Measurements from ENCODE around the gene PRKAR1B.

Gene PRKAR1B

DNA sequence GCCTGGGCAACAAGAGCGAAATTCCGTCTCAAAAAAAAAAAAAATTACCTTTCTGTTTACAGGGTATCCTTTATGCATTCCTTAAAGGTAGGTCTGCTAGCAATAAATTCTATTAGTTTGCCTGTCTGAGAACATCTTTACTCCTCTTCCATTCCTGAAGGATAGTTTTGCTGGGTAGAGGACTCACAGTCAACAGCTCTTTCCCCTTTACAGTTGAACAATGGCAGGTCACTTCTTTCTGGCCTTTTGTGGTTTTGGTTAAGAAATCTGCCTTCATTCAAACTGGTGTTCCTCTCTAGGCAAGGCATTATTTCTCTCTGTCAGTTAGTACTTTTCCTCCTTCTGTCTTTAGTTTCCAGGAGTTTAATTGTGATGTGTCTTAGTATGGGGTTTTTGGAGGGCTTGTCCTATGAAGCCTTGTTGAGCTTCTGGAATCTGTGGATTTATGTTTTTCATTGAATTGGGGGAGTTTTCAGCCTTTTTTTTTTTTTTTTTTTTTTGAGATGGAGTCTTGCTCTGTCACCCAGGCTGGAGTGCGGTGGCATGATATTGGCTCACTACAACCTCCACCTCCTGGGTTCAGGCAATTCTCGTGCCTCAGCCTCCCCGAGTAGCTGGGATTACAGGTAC, 5.3 kb downstream of the PRKAR1B start:
- no peak for DNase-seq (ENCODE audit: low spot score)

DNA sequence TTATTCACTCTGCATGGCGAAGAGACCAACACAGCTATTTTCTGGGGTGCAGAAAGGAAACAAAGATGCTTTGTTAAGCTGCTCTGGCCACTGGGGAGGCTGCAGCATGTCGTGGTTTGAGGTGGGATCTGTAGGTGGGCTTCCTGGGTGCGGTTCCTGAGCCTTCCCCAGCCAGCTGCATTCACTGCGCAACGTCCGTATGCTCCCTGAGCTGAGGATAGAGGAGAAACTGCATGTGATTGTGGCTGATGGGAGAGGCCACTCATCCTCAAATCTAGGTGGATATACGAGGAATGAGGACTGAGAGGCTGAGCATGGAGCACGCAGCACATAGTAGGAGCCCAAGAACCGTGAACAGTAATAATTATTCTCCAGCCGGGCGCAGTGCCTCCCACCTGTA, 10.4 kb downstream of the PRKAR1B start:
- DNase-seq (ENCODE audit: low spot score): no peak

DNA sequence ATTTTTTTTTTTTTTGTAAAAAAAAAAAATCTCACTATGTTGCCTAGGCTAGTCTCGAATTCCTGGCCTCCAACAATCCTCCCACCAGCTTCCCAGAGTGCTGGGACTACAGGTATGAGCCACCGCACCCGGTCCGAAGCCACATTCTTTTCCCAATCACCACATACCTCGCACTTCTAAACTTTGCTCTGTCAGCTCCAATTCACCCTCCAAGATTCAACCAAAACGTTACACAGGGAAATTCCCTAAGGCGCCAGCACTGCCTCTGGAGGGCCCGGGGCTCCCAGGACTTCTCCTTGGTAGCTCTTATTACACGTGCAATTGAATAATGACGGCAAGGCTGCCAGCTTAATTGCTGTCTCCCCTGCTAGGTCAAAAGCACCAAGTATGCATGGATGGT, 10.9 kb downstream of the PRKAR1B start:
- DNase-seq (ENCODE audit: low spot score): peak; percentile 45

DNA sequence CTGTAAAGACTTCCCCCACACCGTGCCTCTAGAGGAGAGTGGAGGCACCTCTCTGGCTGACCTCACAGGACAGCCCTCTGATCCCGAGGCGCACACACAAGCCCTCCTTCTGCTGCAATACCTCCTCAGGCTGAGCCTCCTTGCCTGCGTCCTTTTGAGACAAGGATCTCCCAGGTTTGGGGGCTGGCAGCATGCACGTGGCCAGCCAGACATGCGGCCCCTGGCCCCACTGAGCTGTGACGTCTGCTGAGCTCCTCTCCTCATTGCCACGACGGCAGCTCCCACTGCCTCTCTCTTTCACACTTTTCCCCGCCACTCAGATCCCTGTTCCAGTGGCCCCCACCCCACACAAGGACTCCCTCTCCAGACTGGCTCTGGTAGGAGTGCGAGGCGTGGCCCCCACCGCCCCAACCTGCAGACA, 12.8 kb downstream of the PRKAR1B start:
- DNase-seq (ENCODE audit: low spot score): no peak

DNA sequence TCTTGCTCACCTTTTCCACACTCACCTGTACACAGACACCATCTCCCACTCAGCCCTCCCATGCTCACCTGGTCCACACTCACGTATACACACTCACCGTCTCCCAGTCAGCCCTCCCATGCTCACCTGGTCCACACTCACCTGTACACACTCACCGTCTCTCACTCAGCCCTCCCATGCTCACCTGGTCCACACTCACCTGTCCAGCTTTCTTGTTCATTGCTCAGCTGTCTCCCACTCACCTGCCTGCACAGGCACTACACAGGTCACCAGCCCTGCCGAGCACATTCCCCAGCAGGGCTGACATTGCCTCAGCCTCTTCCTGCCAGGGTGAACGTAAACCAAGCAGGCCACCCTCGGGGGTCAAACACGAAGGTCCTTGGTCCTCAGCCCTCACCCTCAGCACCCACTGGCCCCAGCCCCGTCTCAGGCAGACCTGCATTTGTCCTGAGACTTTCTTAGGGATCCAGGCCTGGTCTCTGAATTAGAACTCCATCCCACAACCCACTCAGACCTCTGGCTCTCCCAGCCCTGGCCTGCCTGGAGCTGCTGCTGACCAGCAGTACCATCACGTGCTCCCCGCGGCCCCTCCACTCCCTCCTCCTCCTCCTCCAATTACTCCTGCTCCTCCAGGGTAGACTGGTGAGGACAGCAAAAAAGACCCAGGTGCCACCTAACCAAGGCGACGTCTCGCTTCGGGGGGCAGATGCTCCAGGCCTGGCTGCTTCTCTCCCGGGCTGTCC, 13.4 kb downstream of the PRKAR1B start:
- DNase-seq (ENCODE audit: low spot score): no peak

DNA sequence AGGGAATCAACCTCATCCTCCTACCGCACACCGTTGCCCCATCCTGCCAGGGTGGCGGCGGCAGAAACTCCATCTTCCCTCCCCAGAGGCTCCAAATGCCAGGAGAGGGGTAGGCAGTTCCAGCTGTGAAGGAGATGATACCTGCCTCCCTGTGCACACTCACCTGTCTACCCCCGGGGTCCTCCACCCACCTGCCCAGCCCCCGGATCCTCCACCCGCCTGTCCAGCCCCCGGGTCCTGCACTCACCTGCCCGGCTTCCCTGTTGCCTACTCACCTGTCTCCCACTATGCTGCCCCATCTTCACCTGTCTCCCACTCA, 14.0 kb downstream of the PRKAR1B start:
- no peak for DNase-seq (ENCODE audit: low spot score)

DNA sequence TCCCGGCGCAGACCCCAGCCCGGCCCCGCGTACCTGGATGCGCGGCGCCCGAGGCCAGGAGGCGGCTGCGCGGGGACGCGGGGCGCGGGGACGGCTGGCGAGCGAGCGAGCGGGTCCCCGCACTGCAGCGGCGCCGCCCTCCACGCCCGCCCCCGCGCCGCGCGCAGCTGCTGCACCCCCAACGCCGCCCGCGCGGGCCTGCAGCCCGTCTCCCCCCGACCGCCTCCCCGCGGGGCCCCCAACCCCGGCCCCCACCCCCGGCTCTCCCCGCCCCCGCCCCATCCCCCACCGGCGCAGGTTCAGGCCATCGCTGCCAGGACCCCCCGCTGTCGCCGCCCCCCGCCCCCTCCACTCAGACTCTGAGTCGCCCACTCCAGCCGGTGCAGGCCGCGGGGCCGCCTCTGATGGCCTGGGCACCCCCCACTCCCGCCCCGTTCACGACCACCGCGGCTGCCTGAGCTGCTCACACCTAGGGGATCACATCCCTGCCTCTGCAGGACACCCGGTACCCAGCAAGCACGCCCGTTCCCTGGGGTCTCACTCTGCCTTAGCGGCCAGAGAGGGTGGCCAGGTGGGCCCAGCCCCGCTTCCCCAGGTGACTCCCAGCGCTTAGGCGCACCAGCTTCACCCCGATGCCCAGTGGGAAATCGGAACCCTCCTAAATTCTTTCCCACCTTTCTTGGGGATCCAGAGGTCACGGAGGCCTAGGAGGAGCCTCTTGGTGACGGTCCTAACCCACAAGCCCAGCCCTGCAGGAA, 14.5 kb downstream of the PRKAR1B start:
- DNase-seq (ENCODE audit: low spot score): no peak

DNA sequence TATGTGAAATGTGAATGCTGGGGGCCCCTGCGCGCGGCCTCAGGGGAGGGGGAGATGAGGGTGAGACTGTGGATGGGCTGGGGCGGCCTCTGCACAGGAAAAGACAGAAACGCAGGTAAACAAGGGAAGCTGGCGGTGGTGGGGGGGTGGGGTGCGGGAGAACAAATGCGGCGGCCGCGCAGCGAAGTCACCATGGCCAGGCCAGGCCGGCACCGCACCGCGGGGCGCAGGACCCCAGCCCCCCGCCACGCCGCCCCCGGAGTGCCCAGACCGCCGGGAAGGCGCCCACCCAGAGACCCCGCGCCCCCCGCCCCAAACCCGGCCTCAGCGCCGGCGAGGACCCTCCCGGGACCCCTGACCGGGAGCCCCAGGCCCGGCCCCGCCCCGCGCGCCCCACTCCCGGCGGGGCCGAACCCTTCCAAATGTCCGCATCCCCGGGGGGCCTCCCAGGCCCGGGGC, 15.1 kb downstream of the PRKAR1B start:
- no peak for DNase-seq (ENCODE audit: low spot score)

DNA sequence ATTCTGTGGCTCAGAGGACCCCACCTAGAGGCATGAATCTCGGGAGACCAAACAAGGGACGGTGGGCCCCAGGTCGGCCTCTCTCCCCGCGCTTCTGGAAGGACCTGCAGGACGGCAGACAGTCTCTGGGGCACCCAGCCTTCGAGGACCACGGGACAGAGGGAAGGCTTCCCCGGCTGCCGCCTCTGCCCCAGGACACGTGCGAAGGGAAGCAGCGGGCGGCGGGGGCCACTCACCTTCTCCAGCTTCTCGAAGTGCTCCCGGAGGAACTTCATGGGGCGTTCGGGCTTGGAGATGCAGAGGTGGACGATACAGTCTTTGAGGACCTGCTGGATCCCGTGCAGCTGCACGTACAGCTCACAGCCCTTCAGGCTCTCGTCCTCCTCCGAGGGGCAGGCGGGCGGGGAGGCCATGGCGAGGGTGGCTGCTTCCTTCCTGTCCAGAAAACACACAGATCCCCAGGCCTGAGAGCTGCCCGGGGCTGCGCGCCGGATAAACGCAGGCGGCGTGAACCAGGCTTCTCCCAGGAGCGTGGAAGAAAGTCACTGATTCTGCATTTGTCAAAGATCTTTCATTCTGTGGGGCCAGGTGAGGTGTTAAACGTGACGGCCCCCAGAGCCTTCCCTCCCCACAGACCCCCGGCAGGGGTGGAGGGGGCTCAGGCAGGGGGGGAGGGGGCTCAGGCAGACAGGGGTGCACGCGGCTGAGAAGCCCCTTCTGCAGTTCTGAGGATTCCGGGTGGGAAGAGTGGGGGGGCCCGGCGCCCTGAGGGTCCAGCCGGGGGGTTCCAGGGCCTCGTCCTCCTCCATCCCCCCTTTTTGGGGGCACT, 15.8 kb downstream of the PRKAR1B start:
- DNase-seq (ENCODE audit: low spot score): no peak

DNA sequence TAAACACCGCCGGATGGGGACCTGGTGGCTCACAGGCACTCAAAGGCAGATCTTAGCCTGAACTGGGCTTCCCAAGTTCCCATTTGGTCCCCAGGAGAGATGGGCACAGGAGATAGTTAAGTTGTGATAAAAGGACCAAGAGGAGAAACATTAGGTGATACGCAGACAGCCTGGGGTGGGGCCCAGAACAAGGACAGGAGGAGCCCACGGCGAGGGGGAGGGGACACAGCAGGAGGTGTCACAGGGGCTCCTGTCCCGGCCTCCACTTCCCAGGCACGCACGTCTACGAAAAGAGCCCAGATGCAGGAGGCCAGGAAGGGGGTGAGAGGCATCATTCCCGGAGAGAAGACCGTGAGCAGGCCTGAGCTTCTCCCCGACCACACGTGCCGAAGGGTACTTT, 16.9 kb downstream of the PRKAR1B start:
- DNase-seq (ENCODE audit: low spot score): no peak

DNA sequence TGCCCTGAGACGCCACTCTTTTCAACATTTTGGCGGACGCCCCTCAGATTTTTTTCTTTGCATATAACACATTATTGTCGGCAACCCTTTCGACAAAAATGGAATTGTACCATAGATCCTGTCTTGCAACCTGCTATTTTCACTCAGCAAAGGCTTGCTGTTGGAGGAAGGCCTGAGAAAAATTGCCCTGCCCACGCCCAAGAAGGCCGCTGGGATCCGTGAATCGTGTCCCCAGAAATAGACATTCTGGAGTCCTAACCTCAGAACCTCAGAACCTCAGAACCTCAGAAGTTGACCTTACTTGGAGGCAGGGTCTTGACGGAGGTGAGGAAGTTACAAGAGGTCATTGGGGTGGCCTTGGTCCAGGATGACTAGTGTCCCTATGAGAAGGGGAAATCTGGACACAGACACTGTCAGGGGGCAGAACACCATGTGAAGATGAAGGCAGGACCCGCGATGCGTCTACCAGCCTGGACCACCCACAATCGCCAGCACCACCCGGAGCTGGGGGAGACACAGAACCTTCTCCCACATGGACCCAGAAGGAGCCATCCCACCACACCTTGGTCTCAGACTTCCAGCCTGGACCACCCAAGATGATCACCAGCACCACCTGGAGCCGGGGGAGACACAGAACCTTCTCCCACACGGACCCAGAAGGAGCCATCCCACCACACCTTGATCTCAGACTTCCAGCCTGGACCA, 19.6 kb downstream of the PRKAR1B start:
- no peak for DNase-seq (ENCODE audit: low spot score)

DNA sequence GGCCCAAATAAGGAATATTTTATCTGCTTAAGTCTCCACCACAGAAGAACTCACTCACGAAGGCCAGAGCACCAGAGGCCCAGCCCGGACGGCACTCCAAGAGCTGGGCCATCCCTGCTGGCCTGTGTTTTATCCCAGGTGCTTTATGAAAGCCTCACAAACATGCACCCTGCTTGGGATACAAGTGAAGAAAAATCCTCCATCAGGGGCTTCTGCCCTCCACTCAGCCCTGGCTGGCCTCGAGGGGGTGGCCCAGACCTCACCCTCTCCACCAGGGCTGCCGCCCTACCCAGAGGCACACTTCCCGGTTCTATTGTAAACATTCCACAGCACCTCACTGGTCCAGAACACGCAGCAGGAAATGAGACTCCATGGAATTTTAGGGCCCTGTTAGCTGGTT, 20.4 kb downstream of the PRKAR1B start:
- DNase-seq (ENCODE audit: low spot score): no peak

DNA sequence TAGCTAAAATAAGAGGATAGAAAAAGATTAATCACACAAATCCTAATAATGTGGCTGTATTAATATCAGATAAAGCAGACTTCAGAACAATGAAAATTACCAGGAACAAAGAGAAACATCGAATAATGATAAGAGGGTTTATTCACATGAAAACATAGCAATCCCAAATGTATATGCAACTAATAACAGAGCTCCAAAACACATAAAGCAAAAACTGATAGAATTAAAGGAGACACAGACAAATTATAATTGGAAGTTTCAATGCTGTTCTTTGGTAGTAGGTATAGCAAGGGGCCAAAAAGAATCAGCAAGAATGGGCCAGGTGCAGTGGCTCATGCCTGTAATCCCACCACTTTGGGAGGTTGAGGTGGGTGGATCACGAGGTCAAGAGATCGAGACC, 24.0 kb downstream of the PRKAR1B start:
- DNase-seq (ENCODE audit: low spot score): no peak

DNA sequence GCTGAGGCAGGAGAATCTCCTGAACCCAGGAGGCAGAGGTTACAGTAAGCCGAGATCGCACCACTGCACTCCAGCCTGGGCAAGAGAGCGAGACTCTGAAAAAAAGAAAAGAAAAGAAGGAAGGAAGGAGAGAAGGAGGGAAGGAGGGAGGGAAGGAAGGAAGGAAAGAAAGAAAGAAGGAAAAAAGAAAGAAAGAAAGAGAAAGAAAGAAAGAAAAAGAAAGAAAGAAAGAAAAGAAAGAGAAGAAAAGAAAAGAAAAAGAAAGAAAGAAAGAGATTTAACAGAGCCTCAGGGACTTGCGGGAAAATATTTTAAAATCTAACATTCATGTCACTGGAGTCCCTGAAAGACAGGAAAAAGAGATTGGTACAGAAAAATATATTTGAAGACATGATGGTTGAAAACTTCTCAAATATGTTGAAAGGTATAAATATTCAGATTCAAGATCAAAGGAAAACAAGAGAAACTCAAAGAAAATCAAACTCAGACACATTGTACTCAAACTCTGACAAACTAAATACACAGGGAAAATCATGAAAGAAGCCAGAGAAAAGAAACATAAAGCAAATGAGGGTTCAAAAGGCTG, 25.9 kb downstream of the PRKAR1B start:
- DNase-seq (ENCODE audit: low spot score): no peak

DNA sequence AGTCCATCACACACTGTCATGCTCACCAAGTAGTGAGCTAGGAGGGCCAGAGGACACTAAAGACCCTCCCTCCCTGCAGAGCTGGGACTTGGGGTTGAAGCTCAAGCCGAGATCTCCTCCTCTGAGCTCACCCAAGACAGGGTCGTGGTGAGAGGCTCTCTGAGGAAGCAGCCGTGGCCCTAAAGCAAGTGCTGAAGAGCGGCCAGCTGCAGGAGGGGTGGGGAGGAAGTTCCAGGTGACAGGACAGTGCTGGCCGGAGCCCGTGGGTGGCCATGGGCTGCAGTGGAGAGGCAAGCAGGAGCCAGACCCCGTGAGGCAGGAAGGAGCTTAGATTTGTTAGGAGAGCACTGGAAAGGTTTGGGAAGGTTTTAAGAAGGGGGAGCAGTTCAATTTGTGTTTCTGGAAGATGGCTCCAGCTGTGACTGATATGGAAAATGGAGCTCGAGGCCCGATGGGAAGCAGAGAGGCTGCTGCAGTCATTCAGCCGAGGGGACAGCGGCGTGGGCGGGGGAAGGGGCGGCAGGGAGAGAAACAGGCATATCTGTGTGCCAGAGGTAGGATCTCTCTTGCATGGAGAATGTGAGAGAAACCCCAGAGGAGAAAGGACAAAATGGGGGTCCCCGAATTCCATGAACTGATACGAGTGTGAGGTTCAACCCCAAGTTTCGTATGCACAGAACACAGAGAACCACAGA, 27.5 kb downstream of the PRKAR1B start:
- DNase-seq (ENCODE audit: low spot score): no peak

DNA sequence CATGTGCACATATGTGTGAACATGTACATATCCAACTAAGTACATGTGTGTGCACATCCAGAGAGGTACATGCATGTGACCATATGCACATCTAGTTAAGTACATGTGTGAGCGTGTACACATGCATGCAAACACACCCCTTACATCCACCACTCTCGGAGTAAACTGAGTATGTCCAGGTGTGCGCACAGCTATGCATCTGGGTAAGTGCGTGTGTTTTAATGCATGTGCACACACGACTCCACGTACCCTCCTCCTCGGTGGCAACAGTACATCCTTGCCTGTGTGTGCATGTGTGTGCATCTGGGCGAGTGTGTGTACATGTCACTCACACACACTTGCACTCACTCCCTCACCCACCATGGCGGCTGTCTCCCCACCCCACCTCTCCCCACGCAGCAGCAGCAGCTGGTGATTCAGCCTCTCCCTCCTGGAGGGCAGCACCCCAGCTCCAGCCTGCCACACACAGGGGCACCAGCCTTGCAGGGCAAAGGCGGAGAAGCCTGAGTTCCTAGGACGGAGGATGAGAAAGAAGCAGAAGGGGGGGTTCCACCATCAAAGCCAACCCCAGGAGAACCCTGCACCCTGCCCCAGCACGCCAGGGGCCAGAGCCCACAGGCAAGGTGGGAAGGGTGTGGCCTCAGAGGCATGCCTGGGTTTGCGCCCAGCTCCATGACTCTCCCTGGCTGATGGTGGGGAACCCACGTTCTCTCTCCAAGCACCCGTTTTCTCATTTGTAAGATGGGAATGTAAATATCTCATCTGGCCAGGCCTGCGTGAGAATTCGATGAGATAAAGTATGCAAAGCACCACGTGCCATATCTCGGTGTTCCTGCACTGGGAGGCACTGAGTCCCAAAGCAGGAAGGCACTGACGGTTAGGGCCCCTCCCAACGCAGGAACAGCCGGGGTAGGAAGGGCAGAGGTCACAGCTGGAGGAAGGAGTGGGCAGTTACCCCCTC, 28.3 kb downstream of the PRKAR1B start:
- no peak for DNase-seq (ENCODE audit: low spot score)

DNA sequence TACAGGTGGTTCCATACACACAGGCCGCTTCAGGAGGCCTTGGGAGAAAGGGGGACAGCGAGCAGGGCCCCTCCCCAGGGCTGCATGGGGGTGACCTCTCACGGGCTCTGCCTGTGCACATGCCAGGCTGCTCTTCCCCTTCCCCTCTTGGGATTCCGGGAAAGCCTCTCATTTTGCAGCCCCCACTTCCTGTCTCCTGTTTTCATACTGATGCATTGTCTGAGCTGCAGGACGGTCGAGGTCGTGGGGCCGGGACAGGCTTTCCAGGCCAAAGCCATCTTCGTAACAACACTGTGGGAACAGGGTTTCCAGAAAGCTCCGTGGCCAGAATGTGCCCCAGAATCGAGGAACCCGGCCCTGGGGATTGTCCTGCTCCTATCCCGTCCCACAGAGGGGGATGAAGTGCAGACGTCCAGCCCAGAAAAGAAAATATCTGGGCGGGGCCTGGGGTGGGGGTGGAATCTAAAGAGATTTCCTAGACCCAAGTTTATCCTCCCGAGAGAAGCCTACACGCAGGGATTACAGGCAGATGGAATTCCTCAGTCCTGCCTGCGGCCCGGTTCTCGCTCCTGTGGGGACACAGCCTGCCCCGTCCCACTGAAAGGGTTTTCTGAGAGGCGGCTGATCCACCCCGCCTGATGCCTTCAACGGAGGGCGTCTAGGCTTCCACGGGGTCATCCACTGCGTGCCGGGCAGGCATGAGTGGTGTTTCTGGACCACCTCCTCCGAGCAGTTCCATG, 30.1 kb downstream of the PRKAR1B start:
- no peak for DNase-seq (ENCODE audit: low spot score)

DNA sequence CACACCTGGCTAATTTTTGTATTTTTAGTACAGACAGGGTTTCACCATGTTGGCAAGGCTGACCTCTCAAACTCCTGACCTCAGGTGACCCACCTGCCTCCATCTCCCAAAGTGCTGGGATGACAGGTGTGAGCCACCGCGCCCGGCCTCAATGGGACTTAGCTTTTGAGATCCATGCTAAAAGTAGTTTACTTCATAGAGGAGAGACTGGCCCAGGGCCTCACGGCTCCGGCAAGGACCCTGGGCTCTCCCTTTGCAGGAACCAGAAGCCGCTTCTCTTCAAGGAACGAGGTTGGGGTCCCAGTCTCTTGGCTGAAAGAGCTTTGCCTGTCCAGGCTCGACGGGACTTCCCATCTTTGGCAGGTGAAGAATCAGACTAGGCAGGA, 30.7 kb downstream of the PRKAR1B start:
- no peak for DNase-seq (ENCODE audit: low spot score)

DNA sequence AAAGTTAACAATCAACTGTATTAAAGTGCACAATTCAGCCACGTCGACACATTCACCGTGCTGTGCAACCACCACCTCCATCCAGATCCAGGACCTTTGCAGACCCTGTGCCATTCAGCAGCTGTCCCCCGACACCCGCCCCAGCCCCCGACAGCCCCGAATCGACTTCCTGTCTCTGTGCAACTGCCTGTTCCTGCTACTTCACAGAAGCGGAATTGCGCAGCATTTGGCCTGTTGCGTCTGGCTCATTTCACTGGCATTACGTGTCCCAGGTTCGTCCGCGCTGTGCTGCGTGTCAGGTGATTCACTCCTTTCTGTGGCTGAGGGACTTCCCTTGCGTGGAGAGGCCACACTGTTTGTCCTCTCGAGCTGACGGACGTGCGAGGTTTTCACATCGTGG, 33.8 kb downstream of the PRKAR1B start:
- DNase-seq (ENCODE audit: low spot score): no peak
